ENCODE results near the gene SLC16A6. TPM values are rescaled to one million over a fixed set of nuclear protein-coding genes. Genes with fewer than 3 reads are reported as not detected.
"Not testable (repeated sequence)": the region's sequence is repeated elsewhere in the genome, so short reads cannot be mapped to it uniquely, and the experiment has no call there.

Gene SLC16A6
- polyA plus RNA-seq, 3 donors = 0.51 to 0.85 (median 0.79) TPM

GRCh38 chr17:68228039-68228680 is 62.8 kb downstream of the SLC16A6 start:
- not testable (repeated sequence) for DNase-seq (ENCODE audit: low read depth in 3 of 3, low spot score in 2 of 3)

GRCh38 chr17:68225055-68225454 is 65.9 kb downstream of the SLC16A6 start:
- not testable (repeated sequence) for DNase-seq (ENCODE audit: low read depth in 3 of 3, low spot score in 2 of 3)

GRCh38 chr17:68222606-68223005 is 68.3 kb downstream of the SLC16A6 start:
- DNase-seq (ENCODE audit: low read depth in 3 of 3, low spot score in 2 of 3) = no peak

GRCh38 chr17:68221786-68222185 is 69.1 kb downstream of the SLC16A6 start:
- no peak for DNase-seq (ENCODE audit: low read depth in 3 of 3, low spot score in 2 of 3)

GRCh38 chr17:68220786-68221185 is 70.1 kb downstream of the SLC16A6 start:
- DNase-seq (ENCODE audit: low read depth in 3 of 3, low spot score in 2 of 3) = not testable (repeated sequence)

- DNase-seq (ENCODE audit: low read depth in 3 of 3, low spot score in 2 of 3) = not testable (repeated sequence)
Observed at GRCh38 chr17:68220186-68220585, 70.7 kb downstream of the SLC16A6 start.

- not testable (repeated sequence) for DNase-seq (ENCODE audit: low read depth in 3 of 3, low spot score in 2 of 3)
Observed at GRCh38 chr17:68219429-68219828, 71.5 kb downstream of the SLC16A6 start.

Other genes with a start within 250 kb of the SLC16A6 start
- 10 to 100 TPM; 89.1 to 97.0 (median 91.5) TPM for gene AMZ2, start 43.1 kb downstream of the SLC16A6 start, polyA plus RNA-seq (ENCODE audit: insufficient read length in 3 of 3)
- 1 to 10 TPM; 3.8 to 6.0 (median 4.0) TPM for gene ARSG, start 368 bp upstream of the SLC16A6 start, polyA plus RNA-seq (ENCODE audit: insufficient read length in 3 of 3)
- 10 to 100 TPM; 23.5 to 24.1 (median 23.5) TPM for gene WIPI1, start 166.4 kb upstream of the SLC16A6 start, polyA plus RNA-seq (ENCODE audit: insufficient read length in 3 of 3)
- 100 to 1,000 TPM; 390 to 426 (median 403) TPM for gene PRKAR1A, start 221.3 kb upstream of the SLC16A6 start, polyA plus RNA-seq (ENCODE audit: insufficient read length in 3 of 3)